NCI-H446 treated with DMSO at 0.1 percent for 48 hours (cell line): ENCODE data around the gene RELL1.

Experiments used
- DNase-seq: peaks from one replicate; lab custom pipeline; 2025; lab: John Stamatoyannopoulos, UW

Gene RELL1

DNA sequence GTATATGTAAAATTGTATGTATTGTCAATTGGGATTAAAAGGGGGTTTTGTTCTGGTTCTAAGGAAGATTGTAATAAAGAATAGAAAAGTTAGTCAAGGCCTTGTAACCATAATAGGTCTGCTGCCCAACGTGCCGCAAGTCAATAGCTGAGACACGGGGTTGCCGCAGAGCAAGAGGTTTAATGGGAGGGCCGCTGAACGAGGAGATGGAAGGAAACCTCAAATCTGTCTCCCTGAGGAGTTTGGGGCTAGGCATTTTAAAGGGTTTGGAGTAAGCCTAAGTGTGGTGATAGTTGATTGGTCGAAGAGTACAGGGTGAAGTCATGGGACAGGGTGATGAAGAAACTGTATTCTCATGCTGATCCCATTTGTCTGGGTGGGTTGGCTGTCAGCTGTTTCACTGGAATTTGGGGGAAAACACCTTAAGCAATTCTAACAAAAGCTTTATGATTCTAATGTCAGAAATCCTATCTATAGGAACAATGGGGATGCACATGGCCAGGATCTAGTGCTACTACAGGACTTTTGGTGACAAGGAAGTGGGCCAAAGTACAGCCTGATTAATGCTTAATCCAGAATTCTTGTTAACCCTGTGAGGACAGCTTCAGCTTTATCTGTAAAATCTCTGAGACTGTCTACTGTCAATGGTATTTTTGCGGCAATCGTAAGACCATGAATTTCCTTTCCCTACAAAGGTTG is 86.9 kb downstream of the RELL1 start:
- no peak for DNase-seq

DNA sequence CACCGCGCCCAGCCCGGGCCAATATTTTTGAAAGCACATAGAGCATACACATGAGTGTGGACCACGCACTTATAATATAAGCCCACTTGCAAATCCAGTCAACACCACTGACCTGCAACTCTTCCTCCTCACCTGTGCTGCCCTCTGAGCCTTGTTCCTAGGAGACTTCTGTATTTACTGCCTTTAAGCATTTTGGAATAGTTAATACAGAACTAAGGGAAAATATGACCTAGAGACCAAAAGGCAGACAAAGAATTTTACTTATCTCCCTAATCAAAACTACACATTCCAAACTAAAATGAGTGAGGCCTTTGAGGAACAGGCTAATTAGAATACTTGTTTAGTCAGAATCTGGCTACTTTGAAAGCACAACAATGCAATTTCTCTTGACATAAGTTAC is 89.1 kb downstream of the RELL1 start:
- DNase-seq = no peak

DNA sequence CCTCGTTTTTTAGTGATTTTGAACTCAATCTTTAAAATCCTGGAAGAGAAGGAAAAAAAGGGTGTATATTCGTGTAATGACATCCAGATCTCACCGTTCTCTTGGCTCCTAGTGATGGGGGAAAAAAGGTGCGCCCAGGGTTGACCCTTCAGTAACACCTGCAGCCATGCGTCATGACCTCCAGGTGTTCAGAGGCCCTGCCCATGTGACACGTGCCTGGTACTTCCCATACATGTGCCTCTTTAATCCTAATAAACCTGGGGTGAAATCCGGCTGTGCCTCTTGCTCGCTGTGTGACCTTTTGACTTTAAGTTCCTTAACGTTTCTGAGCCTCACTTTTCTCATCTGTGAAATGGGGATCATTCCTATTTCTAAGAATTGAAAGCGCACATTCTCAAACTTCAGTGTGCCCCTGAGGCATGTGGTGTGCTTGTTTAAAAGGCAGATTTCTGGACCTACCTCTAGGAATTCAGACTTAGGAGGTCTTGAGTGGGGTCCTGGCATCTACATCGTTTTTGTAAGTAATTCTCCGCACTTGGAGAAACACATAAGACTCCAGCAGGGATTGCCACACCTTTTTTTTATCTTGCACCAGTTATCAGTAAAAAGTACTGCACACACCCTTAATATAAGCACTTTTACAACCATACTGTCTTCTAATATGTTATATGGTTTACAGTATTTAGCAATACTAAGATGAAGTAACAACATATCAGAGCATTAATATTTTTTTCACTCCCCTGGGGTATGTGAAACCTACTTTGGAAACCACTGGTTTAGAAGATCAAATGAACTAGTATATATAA is 90.1 kb downstream of the RELL1 start:
- DNase-seq = no peak

- no peak for DNase-seq
Observed at GRCh38 chr4:37594099-37594498, 92.1 kb downstream of the RELL1 start.

- DNase-seq = no peak
Observed at GRCh38 chr4:37591349-37591748, 94.8 kb downstream of the RELL1 start.

GRCh38 chr4:37590016-37590415 is 96.2 kb downstream of the RELL1 start:
- no peak for DNase-seq

DNA sequence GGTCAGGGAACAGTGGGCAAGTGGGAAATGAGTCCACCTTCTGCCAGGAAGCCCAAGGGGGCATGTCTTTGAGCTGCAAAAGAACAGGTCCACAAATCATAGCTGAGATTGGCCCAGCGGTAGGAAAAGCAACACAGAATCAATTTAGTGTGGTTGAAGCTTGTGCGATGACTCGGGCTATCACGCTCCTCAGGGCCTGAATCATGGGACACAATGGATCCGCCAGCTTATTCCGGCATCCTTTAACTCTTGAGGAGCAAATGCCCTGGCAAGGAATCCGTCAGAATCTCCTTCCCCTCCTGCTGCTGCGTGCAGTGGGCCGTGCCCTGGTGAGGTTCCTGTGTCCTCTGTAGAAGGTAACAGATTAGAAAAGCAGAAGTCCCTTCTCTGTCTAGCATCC is 98.0 kb downstream of the RELL1 start:
- DNase-seq = no peak

- no peak for DNase-seq
Observed at GRCh38 chr4:37586194-37586593, 100.0 kb downstream of the RELL1 start.

DNA sequence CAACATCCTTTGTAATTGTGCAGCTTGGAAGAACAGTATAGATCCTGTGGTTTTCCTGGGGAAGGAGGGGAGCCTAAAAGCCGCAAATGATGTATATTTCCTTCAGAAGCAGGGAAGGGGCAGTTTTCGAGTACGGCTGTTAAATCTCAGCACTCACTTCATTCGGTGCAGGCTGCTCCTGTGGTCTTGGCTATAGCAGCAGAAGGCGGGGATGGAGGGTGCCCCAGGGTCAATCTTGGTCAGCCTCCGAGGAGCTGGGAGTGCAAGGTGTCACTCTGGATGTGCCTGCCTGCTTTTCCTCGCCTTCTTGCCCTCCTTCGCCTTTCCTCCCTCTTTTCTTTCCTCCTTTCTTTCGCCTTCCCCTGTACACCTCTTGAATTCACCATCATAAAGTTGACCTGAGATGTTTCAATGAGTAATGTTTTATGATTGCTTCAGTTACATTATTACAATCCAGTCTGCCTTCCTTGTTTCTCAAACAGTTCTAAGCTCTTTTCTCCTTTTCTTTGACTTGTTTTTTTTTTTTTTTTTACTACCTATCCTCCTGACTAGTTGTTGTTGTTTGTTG is 101.6 kb downstream of the RELL1 start:
- no peak for DNase-seq

GRCh38 chr4:37584071-37584470 is 102.1 kb downstream of the RELL1 start:
- DNase-seq = no peak

GRCh38 chr4:37573566-37573965 is 112.6 kb downstream of the RELL1 start:
- no peak for DNase-seq

DNA sequence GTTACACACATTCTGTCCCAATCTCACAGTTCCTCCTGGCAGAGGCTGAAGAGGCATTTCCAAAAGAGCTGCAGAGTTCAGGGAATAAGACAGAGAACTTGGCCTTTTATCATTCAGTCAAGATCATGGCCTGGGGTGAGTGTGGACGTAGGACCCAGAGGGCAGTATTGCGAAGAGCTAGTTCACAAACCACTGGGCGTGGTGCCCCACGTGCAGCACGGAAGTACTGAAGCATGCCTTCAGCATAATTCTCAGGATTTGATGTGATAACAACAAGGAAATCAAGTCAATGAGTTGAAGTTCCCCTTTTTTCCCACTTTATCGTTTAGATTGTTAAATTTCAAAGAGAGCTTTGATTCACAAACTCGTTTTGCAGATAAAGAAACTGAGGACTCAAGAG is 117.7 kb downstream of the RELL1 start:
- no peak for DNase-seq

GRCh38 chr4:37567836-37568235 is 118.3 kb downstream of the RELL1 start:
- no peak for DNase-seq

- no peak for DNase-seq
Observed at GRCh38 chr4:37562592-37562991, 123.6 kb downstream of the RELL1 start.

DNA sequence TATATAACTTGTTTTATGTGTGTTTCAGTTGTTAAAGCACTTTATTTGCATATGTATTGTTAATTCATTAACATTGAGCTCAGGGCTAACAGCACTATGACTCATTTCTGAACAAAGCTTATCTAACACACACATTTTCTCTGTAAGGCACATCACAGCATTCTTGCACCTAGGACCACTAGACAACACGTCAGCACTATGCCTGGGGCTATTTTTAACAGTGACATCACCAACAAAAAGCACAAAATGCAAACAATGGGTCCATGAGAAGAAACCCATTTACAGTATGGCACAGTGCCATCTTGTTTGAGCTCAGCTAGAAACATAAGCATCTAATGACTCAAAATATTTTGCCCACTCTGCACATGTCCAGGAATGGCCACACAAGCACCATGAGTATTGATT is 124.4 kb downstream of the RELL1 start:
- no peak for DNase-seq

- DNase-seq = no peak
Observed at GRCh38 chr4:37561196-37561802, 124.9 kb downstream of the RELL1 start.
